ENCODE measurements around the gene NINJ1.

Gene NINJ1

DNA sequence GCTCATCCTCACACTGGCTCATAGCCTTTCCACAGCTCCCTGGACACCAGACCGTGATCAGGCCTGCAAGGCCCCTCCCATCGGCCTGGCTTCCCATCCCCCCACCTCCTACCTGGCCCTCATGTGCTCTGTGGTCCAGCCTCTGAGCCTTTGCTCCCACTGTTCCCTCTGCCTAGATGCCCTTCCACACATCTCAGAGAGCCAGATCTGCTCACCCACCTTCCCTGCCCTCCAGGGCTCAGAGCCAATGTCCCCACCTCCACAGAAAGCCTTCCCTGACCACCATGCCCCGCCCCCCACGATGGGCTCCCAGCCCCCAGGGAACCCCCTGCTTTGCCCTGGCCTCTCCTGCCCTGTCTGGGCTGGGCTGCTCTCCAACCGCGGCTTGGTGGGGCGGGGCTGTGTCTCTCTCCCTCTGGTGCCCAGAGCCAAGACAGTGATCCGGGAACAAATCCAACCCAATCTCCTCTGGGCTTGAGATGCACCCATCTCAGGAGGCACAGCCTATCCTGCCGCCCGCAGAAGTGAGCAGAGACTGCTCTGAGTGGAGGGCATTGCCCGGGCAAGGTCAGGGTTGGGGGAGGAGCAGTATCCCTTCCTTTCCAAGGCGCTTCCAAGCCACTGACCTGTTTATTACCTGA, 1.6 kb downstream of the NINJ1 start:
- DNase-seq: no peak

DNA sequence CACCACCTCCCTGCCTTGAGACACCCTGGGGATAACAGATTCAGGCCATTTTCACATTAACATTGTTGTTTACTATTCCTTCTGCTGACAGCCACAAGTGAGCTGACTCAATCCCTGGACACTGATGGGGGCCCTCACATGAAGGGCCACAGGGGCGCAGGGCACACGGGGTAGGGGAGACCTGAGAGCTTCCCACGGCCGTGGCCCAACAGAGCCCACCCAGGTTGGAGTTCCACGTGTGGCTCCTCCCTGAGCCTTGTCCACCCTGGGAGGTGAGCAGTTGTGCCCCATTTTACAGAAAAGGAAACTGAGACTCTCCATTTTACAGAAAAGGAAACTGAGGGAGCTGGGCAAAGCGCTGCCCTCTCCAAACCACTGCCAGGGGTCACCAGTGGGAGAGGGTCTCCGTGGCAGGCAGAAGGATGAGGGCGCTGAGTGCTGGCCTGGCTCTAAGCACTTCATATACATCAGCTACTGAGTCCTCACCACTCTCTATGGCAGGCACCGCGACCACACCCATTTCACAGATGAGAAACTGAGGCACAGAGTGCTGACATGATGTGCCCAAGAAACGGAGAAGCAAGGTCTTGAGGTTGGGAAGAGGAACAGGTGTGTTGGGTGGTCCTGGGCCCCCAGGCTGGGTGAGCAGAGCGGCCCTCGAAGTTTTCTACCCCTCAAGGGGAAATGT, 2.3 kb downstream of the NINJ1 start:
- DNase-seq: no peak

DNA sequence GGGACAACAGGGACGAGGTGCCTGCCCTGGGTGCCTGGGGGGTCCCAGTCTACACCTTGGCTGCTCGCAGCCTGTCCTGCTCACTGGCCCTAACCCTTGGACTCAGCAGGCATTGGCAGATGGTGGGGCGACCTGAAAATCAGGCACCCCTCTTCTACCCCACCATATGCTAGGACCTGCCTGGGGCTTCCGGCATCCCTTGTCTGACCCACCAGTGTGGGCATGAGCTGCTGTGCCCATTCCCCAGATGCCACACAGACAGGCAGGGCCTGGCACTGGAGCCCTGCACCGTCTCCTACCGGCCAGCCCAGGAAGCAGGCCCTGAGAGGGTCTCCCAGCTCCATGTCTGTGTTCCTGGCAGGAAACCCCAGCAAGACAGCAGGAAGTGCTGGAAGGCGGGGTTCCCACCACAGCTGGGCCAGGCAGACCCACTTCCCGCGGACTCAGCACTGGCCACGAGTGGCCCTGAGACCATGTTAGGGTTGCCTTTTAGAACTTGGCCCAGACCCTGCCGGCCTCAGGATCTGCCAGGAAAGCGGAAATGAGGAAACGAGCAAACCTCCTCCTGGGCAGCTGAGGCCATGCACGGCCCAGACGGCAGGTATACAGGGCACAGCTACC, 3.1 kb downstream of the NINJ1 start:
- no peak for DNase-seq

DNA sequence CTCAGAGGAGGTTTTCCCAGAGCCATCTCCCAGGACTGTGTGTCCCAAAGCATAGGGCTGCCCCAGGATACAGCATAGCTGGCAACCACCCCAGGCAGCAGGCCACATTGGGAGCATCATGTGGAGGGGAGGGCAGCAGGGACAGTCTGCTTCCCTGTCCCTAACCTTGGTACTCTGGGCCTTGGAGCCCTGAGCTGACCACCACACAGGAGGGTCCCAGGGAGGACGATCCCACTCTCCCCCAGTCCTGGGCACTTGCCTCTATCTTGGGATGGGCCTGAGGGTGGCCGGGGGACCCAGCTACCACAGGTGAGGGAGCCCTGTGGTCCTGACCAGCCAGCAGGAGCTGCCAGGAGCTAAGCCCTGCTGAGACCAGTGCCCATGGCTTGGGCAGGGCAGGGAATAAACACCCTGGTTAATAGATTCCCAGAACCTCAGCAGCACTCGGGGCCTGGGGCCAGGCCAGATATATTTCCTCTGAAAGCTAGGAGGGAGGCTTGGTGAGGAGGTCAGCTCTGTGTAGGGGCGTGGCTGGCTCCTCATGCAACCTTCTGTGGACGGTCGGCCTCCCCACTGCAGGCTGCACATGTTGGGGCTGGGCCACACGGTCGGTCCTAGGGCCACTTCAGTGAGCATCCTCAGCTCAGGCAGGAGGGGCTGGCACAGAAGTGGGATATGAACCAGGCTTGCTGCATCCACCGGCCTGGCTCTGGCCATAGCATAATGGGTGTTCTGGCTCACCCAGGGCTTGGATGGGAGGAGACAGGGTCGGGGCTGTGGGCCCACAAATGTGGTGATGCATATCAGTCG, 4.2 kb downstream of the NINJ1 start:
- no peak for DNase-seq

DNA sequence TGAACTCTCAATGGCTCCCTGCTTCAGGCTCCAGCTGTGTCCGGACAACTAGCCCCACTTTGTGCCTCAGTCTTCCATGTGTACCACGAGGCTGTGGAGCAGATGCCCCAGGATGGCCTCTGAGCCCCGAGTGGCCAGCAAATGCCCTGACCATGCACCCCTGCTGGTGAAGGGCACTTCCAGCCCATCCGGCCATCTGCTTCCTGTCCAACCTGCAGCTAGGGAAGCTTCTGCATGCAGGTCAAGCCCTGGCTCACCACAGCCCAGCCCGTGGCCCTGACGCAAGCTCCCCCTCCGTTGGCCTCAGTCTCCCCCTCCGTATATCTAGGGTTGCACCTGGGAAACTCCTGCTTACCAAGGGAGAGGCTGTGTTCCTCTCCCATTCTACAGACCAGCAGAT, 4.8 kb downstream of the NINJ1 start:
- DNase-seq: no peak

DNA sequence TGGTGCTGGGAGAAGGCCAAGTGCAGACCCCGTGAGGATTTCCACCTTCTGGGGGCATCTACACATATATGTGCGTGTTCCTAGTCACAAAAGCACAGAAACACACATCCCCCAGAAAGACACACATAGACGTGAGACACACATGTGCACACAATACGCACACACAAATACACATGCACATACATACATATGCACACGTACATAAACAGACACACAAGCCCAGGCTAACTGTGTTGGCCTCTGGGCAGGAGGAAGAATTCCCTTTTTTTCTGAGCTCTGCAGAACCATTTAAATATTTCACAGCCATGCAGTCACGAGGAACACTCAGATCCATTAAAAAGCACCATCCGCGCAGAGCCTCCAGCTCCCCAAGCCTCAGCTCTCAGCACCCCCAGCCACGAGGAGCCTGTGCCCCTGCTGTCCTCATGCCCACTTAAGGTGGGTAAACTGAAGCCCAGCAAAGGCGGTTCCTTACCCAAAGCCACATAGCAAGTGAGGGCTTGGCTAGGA, 5.3 kb downstream of the NINJ1 start:
- DNase-seq: no peak

DNA sequence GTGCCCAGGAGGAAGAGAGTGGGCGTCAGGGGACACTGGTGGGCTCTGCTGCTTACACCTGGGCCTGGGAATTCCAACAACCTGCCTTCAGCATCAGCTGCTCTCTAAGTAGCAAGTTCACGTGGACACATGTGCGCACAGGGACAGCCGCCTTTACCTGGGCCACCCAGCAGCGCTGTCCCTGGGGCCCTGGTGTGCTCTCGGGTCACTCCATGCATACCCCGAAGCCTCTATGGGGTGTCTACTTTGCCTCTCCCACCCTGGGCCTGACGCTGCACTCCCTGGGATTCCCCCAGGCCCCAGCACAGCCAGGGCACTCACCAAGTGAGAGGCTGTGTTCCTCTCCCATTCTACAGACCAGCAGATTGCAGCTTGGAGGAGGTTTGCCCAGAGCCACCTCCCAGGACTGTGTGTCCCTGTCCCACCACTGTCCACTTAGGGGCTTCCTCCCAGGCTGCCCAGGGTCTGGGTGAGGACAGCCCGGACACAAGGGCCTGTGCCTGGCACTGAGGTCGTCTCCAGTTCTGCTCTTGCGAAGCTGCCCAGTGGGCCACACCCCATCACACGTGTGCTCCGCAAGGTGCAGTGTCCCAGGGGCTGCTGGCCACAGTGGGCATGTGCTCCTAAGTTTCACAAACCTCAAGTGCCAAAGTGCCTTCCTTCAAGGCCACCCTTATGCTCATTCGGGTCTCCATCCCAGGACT, 5.9 kb downstream of the NINJ1 start:
- DNase-seq: no peak

DNA sequence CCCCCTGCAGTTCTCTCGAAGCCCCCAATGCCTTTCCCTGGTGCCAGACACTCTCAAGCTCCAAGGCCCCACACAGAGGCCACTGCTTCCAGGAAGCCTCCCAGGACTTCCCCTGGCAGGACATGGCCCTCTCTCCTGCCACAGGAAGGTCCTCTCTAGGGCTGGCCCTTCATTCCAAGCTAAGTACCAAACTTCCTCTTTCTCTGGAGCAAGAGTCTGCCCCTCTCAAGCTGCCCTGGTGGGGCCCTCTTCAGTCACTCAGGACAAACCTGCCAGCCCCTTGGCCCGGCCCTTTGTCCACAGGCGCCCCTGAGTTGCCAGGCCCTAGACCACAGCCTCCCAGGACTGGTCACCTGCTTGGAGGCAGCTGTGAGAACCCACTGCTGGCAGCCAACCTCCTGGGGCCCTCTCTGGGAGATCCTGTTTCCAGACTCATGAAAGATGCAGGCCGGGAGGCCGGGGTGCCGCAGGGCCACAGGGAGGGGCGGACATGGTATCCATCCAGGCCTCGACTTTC, 6.6 kb downstream of the NINJ1 start:
- DNase-seq: peak in 1 of 2 experiments; percentile 25

DNA sequence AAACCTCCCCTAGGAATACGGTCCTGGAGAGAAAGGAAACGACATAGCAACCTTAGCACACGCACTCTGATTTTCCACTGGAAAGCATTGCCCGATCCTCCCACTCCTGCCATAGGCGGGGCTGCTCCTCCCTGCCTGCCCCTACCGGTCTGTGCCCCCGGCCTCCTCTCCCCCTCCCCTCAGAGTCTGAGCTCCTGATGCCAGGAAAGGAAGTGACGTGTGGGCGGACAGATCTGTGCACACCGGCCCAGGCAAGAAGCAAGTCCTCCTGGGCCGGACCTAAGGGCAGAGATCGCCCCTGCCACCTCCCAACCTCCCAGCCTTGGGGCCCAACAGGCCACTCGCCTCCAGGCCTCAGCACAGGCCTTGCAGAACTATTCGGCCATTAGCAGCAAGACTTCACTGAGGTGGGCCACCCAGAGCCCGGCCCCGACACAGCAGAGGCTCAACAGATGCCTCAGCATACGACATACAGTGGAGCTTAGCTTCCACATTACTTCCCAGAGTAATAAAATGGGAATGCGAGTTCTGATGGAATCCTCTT, 7.2 kb downstream of the NINJ1 start:
- no peak for DNase-seq

DNA sequence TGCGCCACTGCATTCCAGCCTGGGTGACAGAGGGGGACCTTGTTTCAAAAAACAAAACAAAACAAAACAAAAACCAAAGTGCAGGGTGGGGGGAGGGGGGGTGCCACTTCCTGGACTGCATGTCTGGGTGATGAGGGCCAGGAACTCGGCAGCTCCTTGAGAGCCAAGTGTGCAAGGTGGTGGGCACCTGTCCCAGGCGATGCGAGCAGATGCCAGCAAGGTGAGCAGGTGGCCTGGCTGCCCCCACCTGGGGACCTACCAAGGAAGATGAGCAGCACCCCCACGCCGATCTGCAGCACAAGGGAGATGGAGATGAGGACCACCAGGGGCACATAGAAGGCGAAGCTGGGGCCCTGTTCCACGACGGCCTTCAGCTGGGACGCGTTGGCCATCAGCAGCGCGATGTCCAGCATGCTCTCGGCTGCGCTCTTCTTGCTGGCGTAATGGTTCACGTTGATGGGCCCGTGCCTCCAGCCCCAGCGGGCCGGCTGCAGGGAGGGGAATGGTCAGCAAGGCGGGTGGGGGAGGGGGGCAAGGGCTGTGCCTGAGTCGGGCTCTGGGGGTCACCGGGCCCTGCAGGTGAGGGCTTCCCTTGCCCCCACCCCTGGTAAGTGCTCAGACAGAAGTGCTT, 7.8 kb downstream of the NINJ1 start:
- no peak for DNase-seq

DNA sequence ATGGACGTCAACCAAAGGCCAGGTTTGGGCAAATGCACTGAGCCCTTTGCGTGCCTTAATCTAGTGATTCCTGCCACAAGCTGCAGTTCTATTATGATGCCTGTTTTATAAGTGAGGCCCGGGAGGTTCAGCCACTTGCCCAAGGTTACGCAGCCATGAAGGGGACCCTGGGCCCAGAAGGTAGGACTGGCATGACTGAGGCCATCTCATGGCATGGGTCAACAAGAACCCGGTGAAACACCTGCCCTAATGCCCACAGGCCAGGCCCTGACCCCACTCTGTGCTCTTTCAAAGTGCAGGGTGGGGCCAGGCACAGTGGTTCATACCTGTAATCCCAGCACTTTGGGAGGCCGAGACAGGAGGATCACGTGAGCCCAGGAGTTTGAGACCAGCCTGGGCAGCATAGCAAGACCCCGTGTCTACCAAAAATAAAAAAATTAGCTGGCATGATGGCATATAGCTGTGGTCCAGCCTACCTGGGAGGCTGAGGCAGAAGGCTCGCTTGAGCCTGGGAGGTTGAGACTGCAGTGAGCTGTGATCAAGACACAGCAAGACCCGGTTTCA, 8.6 kb downstream of the NINJ1 start:
- no peak for DNase-seq

DNA sequence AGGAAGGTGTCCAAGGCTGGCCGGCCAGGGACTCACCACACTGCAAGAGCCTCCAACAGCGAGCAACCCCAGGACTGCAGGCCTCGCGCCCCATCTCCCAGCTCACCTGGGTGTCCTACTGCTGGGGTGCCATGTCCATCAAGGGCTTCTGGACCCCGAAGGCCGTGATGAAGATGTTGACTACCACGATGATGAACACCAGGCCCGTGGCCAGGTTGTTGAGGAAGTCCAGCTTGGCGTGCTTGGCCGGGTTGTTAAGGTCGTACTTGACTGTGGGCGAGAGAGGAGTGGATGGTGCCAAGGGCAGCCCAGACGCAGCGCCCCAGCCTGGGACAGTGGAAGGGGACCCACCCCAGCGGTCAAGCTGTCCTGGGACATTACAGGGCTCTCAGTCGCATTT, 9.3 kb downstream of the NINJ1 start:
- DNase-seq: no peak

DNA sequence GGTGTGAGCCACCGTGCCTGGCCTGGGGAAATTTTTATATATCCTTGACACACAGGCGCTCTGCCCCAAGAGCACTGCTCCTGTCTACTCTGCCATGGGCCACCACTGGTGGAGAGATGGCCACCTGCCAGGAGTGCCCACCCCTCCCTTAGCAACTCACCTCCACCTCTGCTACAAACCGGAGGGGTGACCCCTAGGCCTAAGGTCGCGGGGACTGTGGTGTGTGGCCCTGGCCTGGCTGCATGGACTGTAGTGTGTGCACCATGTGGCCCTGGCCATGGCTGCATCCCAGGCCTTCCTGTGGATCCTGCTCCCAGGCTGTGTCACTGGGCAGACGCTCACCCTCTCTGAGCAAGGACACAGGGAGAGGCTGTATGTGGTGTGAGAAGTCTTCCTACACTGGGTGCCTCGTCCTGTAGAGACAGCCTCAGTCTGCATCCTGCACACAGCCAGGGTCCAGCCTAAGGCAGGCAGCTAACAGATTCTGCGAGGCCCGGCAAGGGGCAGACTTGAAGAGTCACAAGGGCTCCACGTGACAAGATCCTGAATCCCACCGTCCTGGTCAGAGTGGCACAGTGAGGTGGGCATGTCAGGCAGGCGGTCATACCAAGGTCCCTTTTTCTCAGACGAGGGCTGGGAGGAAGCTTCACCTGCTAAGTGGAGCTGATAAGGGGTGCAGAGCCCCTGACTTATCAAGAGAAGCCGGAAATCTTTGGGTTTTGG, 10.3 kb downstream of the NINJ1 start:
- DNase-seq: no peak

DNA sequence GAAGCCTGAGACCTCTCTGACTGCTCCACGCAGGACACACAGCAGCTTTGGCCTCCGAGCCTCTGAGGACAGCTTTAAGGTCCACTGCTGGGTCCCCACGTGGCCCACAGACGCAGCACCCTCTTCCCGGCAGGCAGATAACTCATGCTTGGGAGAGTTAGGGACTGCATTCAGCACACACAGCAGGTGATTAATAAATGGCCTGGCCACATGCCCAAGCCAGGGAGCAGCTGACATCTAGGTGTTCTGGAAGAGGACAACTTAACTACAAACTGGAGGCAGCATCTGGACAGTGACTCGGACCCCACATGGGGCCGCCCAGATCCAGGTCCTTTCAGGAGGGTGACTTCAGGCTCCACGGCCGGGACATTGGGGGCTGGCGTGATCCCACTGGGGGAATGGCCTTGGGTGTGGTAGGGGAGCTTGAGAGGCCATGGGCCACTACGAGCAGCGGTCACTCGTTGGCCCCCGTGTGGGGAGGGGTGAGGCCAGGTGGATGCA, 11.3 kb downstream of the NINJ1 start:
- no peak for DNase-seq

DNA sequence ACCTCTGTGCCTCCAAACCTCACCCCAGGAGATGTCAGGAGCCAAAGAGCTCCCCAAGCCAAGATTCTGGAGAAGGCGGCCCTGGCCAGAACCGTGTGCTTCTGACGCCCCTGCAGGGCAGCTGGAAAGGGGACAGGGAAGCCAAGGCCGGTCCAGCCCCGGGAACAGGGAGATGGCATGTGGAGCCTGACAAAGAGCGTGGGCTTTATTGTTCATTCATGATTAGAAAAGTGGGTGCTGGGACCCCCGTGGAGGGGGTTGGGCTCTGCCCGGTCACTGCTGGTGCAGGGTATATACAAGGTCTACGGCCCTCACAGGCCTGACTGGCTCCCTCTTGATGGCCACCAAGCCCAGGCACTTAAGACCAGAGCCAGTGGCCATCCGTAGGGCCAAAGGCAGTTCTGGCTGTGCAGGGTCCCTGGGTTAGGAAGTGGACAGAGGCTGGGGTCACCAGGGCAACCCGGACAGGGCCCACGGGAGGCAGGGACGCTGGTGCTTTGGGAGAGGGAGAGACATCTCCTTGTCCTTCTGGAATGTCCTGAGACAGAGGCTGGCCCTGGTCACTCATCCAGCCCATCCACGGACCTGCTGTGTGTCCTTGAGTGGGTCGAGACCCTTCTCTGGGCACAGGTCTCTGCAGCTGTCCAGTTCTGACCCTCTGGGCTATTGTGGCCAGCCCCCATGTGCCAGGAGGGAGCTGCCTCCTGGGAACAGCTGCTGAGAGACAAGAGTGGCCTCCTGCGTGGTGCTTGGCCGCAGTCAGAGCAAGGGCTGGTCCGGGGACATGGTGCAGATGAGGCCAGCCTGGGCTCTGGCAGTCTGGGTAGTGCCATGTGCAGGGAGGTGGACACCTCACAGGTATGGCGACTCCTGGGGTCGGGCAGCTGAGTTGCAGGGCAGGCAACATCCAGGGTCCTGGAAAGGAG, 12.5 kb downstream of the NINJ1 start:
- DNase-seq: no peak

DNA sequence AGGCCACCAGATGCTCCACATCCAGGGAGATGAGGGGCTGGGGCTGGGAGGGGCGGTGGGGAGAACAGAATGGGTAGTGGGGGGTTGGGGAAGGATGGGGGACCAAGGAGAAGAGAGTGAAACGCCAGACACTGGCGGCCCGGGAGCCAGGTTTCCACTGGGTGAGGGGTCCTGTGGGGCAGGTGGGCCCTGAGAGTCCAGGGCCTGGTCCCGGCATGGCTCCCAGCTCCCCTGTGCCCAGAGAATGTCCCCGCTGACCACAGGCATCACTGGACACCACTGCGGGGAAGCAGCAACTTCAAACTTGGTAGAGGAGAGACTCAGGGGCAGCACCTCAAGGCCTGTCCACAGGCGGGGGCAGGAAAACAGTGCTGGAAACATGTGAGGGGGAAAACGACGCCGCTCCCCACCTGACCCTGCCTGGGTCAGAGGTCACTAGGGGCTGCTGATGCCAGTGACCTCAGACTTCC, 13.2 kb downstream of the NINJ1 start:
- no peak for DNase-seq

DNA sequence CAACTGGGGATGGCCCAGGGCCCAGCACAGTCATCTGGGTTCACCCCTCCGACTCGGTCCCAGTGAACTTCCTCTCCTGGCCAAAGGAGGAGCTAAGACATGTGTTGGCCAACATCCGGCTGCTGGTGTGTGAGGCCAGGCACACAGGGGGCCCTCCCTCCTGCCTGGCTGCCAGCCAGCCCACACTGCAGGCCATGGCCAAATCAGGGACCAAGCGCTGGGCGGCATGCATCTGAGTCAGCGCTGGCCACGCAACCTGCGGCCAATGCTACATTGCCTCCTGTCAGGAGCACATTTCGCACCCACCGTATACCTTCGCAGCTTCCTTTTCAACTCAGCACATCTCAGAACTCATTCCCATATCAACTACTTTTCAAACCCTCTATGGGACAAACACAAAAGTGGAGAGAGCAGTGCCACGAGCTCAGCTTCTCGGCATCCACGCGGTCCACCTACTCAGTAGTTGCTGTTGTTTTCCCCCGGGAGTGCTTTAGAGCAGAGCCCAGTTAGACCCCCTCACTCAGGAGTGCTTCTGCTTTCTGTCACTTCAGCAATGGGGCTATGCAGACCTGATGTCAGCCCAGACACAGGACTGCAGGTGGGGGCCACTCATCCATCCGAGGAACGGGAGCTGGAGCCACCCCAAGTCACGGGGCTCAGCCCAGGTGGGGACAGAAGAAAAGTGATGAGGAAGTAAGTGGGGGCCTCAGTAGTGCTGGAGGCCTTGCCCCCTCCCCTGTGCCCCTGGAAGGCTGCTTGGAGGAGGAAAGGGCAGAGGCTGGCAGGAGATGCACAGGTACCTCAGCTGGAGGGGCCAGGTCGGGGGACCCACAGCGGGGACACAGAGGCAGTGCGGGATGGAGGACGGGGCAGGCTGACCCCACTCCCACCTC, 13.9 kb downstream of the NINJ1 start:
- peak; percentile 78 to 88 for DNase-seq

DNA sequence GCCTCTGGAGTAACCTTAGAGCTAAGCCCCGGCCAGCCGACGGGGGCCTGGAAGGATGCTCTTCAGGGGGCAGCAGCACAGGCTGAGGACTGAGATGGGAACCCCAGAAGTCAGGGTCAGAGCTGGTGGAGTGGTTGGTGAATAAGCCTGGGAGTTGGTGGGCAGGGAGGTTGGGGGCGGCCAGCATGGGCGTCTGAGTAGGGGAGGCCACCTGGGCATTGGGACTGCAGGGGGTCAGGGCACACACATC, 14.4 kb downstream of the NINJ1 start:
- DNase-seq: no peak

All from Kasumi-1 (cell line).